ENCODE measurements around the gene PCDHB14. TPM values are rescaled to one million over a fixed set of nuclear protein-coding genes. Genes with fewer than 3 reads are reported as not detected.

PCDHB14 gene
- total RNA-seq, 1 experiment from 2014 or later, result 0.48 TPM

GRCh38 chr5:141269195-141269594, 46.1 kb downstream of the PCDHB14 start:
- H2AFZ ChIP-seq (ENCODE audit: low read length), result no peak overlapping the region
- no peak overlapping the region for H3K4me2 ChIP-seq (ENCODE audit: low read depth, low read length, poor library complexity, severe bottlenecking)
- 0 out of 2 replicates have a peak, but pooled peaks cover 3% of the 10 kb centered on the region for H3K36me3 ChIP-seq (ENCODE audit: insufficient read depth, low read length)
- H3K4me1 ChIP-seq (ENCODE audit: low read length), result no peaks in the 10 kb centered on the region
- H3K9me3 ChIP-seq (ENCODE audit: low read length), result peaks cover 58% of the 10 kb centered on the region
- no peaks in the 10 kb centered on the region for H3K79me2 ChIP-seq (ENCODE audit: low read length)
- H3K9me2 ChIP-seq (replicated peaks; ENCODE audit: insufficient read depth, low read length), result no peaks in the 10 kb centered on the region
- H3K9ac ChIP-seq (ENCODE audit: low read length), result no peak overlapping the region
- H3K27ac ChIP-seq (ENCODE audit: low read length), result no peak overlapping the region
- H4K20me1 ChIP-seq (ENCODE audit: insufficient read depth, low read depth, low read length), result no peaks in the 10 kb centered on the region
- DNase-seq, result no peak
- no peak overlapping the region for H3K4me3 ChIP-seq (ENCODE audit: low read length)
- no peaks in the 10 kb centered on the region for H3K27me3 ChIP-seq (ENCODE audit: low read length)

- H3K36me3 ChIP-seq (ENCODE audit: insufficient read depth, low read length), result no peaks in the 10 kb centered on the region
- no peaks in the 10 kb centered on the region for H3K79me2 ChIP-seq (ENCODE audit: low read length)
- no peaks in the 10 kb centered on the region for H3K4me1 ChIP-seq (ENCODE audit: low read length)
- no peak overlapping the region for H3K9ac ChIP-seq (ENCODE audit: low read length)
- peak; percentile 51 for DNase-seq
- H4K20me1 ChIP-seq (ENCODE audit: insufficient read depth, low read depth, low read length), result no peaks in the 10 kb centered on the region
- no peaks in the 10 kb centered on the region for H3K27me3 ChIP-seq (ENCODE audit: low read length)
- H3K4me2 ChIP-seq (ENCODE audit: low read depth, low read length, poor library complexity, severe bottlenecking), result no peak overlapping the region
- H3K9me2 ChIP-seq (replicated peaks; ENCODE audit: insufficient read depth, low read length), result no peaks in the 10 kb centered on the region
- no peak overlapping the region for H3K27ac ChIP-seq (ENCODE audit: low read length)
- H3K4me3 ChIP-seq (ENCODE audit: low read length), result no peak overlapping the region
- peaks cover 37% of the 10 kb centered on the region for H3K9me3 ChIP-seq (ENCODE audit: low read length)
- H2AFZ ChIP-seq (ENCODE audit: low read length), result no peak overlapping the region
These were observed 49.8 kb downstream of the PCDHB14 start for GRCh38 chr5:141272906-141273305.

Other genes with a start within 250 kb of the PCDHB14 start
- not detected in 2 replicates for gene PCDHB1, start 172.0 kb upstream of the PCDHB14 start, total RNA-seq (2014; rRNA removed; shearing (Covaris generic); ENCODE audit: low replicate concordance)
- not detected in 2 replicates for gene PCDHB2, start 128.7 kb upstream of the PCDHB14 start, total RNA-seq (2014; rRNA removed; shearing (Covaris generic); ENCODE audit: low replicate concordance)
- not detected in 2 replicates for gene PCDHB3, start 122.9 kb upstream of the PCDHB14 start, total RNA-seq (2014; rRNA removed; shearing (Covaris generic); ENCODE audit: low replicate concordance)
- not detected in 2 replicates for gene PCDHB4, start 101.5 kb upstream of the PCDHB14 start, total RNA-seq (2014; rRNA removed; shearing (Covaris generic); ENCODE audit: low replicate concordance)
- not detected in 2 replicates for gene PCDHB5, start 88.1 kb upstream of the PCDHB14 start, total RNA-seq (2014; rRNA removed; shearing (Covaris generic); ENCODE audit: low replicate concordance)
- not detected in 2 replicates for gene PCDHB6, start 73.3 kb upstream of the PCDHB14 start, total RNA-seq (2014; rRNA removed; shearing (Covaris generic); ENCODE audit: low replicate concordance)
- gene PCDHB7, start 50.7 kb upstream of the PCDHB14 start, total RNA-seq (2014; rRNA removed; shearing (Covaris generic); ENCODE audit: low replicate concordance), result not detected in 2 replicates
- gene PCDHB8, start 45.6 kb upstream of the PCDHB14 start, total RNA-seq (2014; rRNA removed; shearing (Covaris generic); ENCODE audit: low replicate concordance), result not detected in 2 replicates
- 0.04 and 0.54 TPM in 2 replicates for gene PCDHB16, start 41.0 kb upstream of the PCDHB14 start, total RNA-seq (2014; rRNA removed; shearing (Covaris generic); ENCODE audit: low replicate concordance)
- gene PCDHB9, start 36.2 kb upstream of the PCDHB14 start, total RNA-seq (2014; rRNA removed; shearing (Covaris generic); ENCODE audit: low replicate concordance), result 0.11 and 0.29 TPM in 2 replicates
- gene PCDHB10, start 31.0 kb upstream of the PCDHB14 start, total RNA-seq (2014; rRNA removed; shearing (Covaris generic); ENCODE audit: low replicate concordance), result 0.11 TPM in 1 of 2 replicates, not detected in the other
- not detected in 2 replicates for gene PCDHB11, start 23.7 kb upstream of the PCDHB14 start, total RNA-seq (2014; rRNA removed; shearing (Covaris generic); ENCODE audit: low replicate concordance)
- not detected in 2 replicates for gene PCDHB12, start 14.6 kb upstream of the PCDHB14 start, total RNA-seq (2014; rRNA removed; shearing (Covaris generic); ENCODE audit: low replicate concordance)
- gene PCDHB13, start 9.4 kb upstream of the PCDHB14 start, total RNA-seq (2014; rRNA removed; shearing (Covaris generic); ENCODE audit: low replicate concordance), result 0.19 and 0.69 TPM in 2 replicates
- 0.25 TPM in 1 of 2 replicates, not detected in the other for gene PCDHB15, start 22.1 kb downstream of the PCDHB14 start, total RNA-seq (2014; rRNA removed; shearing (Covaris generic); ENCODE audit: low replicate concordance)
- gene SLC25A2, start 80.7 kb downstream of the PCDHB14 start, total RNA-seq (2014; rRNA removed; shearing (Covaris generic); ENCODE audit: low replicate concordance), result 0.65 and 0.82 TPM in 2 replicates
- 70.0 and 85.9 TPM in 2 replicates for gene TAF7, start 97.4 kb downstream of the PCDHB14 start, total RNA-seq (2014; rRNA removed; shearing (Covaris generic); ENCODE audit: low replicate concordance)
- gene PCDHGA1, start 107.2 kb downstream of the PCDHB14 start, total RNA-seq (2014; rRNA removed; shearing (Covaris generic); ENCODE audit: low replicate concordance), result 0.48 and 1.2 TPM in 2 replicates
- 0.04 TPM in 1 of 2 replicates, not detected in the other for gene PCDHGA2, start 115.4 kb downstream of the PCDHB14 start, total RNA-seq (2014; rRNA removed; shearing (Covaris generic); ENCODE audit: low replicate concordance)
- gene PCDHGA3, start 120.5 kb downstream of the PCDHB14 start, total RNA-seq (2014; rRNA removed; shearing (Covaris generic); ENCODE audit: low replicate concordance), result not detected in 2 replicates
- gene PCDHGB1, start 126.8 kb downstream of the PCDHB14 start, total RNA-seq (2014; rRNA removed; shearing (Covaris generic); ENCODE audit: low replicate concordance), result 14.0 and 15.3 TPM in 2 replicates
- gene PCDHGA4, start 131.7 kb downstream of the PCDHB14 start, total RNA-seq (2014; rRNA removed; shearing (Covaris generic); ENCODE audit: low replicate concordance), result 11.1 and 13.5 TPM in 2 replicates
- 9.8 and 11.5 TPM in 2 replicates for gene PCDHGB2, start 136.7 kb downstream of the PCDHB14 start, total RNA-seq (2014; rRNA removed; shearing (Covaris generic); ENCODE audit: low replicate concordance)
- 8.8 and 9.7 TPM in 2 replicates for gene PCDHGA5, start 140.8 kb downstream of the PCDHB14 start, total RNA-seq (2014; rRNA removed; shearing (Covaris generic); ENCODE audit: low replicate concordance)
- 19.5 and 22.7 TPM in 2 replicates for gene PCDHGB3, start 146.9 kb downstream of the PCDHB14 start, total RNA-seq (2014; rRNA removed; shearing (Covaris generic); ENCODE audit: low replicate concordance)
- gene PCDHGA6, start 150.5 kb downstream of the PCDHB14 start, total RNA-seq (2014; rRNA removed; shearing (Covaris generic); ENCODE audit: low replicate concordance), result 10.9 and 14.5 TPM in 2 replicates
- gene PCDHGA7, start 159.4 kb downstream of the PCDHB14 start, total RNA-seq (2014; rRNA removed; shearing (Covaris generic); ENCODE audit: low replicate concordance), result 8.4 and 11.5 TPM in 2 replicates
- gene PCDHGB4, start 164.4 kb downstream of the PCDHB14 start, total RNA-seq (2014; rRNA removed; shearing (Covaris generic); ENCODE audit: low replicate concordance), result 6.3 and 10.0 TPM in 2 replicates
- gene PCDHGA8, start 169.3 kb downstream of the PCDHB14 start, total RNA-seq (2014; rRNA removed; shearing (Covaris generic); ENCODE audit: low replicate concordance), result 8.8 and 9.6 TPM in 2 replicates
- gene PCDHGB5, start 174.6 kb downstream of the PCDHB14 start, total RNA-seq (2014; rRNA removed; shearing (Covaris generic); ENCODE audit: low replicate concordance), result 17.0 and 26.4 TPM in 2 replicates
- gene PCDHGA9, start 179.4 kb downstream of the PCDHB14 start, total RNA-seq (2014; rRNA removed; shearing (Covaris generic); ENCODE audit: low replicate concordance), result 13.0 and 15.7 TPM in 2 replicates
- gene PCDHGB6, start 184.7 kb downstream of the PCDHB14 start, total RNA-seq (2014; rRNA removed; shearing (Covaris generic); ENCODE audit: low replicate concordance), result 5.5 and 8.8 TPM in 2 replicates
- gene PCDHGA10, start 189.6 kb downstream of the PCDHB14 start, total RNA-seq (2014; rRNA removed; shearing (Covaris generic); ENCODE audit: low replicate concordance), result 8.5 and 11.2 TPM in 2 replicates
- 6.3 and 10.4 TPM in 2 replicates for gene PCDHGB7, start 194.3 kb downstream of the PCDHB14 start, total RNA-seq (2014; rRNA removed; shearing (Covaris generic); ENCODE audit: low replicate concordance)
- 9.3 and 10.4 TPM in 2 replicates for gene PCDHGA11, start 197.7 kb downstream of the PCDHB14 start, total RNA-seq (2014; rRNA removed; shearing (Covaris generic); ENCODE audit: low replicate concordance)
- 6.6 and 7.8 TPM in 2 replicates for gene PCDHGA12, start 207.2 kb downstream of the PCDHB14 start, total RNA-seq (2014; rRNA removed; shearing (Covaris generic); ENCODE audit: low replicate concordance)

Data from Karpas-422 (cell line).